ENCODE results near the gene NEURL1B. TPM values are rescaled to one million over a fixed set of nuclear protein-coding genes. Genes with fewer than 3 reads are reported as not detected.
A peak's percentile ranks its signal among the peaks of the same experiment; 100 is the strongest.

NEURL1B gene
- total RNA-seq, 4 donors from 2014 or later = 33.6 to 98.8 (median 93.2) TPM

DNA sequence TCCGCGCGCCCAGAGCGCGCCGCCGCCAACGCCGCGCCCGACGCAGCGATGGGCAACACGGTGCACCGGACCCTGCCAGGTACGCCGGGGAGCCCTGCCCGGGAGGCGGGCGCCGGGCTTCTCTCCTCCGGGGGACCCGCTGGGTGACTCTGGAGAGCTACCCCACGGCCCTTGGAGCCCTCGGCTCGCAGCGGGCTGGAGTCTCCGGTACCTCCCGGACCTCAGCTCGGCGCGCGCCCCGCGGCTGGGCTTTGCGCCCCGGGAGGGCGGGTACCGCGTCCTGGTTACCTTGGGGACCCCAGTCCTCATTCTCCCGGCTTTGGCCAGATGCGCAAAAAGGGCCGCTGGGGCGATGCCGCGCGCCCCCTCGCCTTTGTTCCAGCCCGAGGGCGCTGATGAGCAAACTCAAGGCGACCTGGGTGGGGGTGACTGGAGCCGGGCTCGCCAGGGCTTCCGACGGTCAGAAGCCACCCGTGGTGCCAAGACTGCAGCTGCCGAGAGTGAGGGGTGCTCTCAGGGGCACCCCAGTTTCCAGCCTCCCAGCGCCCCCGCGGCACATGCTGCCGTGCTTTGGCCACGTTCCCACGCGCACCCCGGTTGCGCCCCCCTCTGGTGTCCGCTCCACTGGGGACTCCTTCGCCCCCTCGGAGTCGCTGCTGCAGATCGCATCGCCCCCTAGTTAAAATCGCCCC is 442 bp downstream of the NEURL1B start:
- no peaks in the 10 kb centered on the region for H3K9me3 ChIP-seq
- H3K27ac ChIP-seq = peak overlapping the region; percentile 87 to 99 (median 93)
- peak overlapping the region; percentile 64 to 95 (median 84) for H3K4me3 ChIP-seq
- H3K36me3 ChIP-seq = no peaks in the 10 kb centered on the region
- WGBS, 2 donors = 1 to 2% methylated on average over 41 to 50 of the region's 73 CpGs
- no peaks in the 10 kb centered on the region for H3K27me3 ChIP-seq
- peaks cover 0 to 63% (median 28%) of the 10 kb centered on the region in 4 donors for H3K4me1 ChIP-seq
- no peak for DNase-seq (ENCODE audit: low spot score in 2 of 2)
- TF ChIP-seq EP300 (IDR thresholded peaks at IDR 0.05) = no peak
- TF ChIP-seq, protein P1, sequence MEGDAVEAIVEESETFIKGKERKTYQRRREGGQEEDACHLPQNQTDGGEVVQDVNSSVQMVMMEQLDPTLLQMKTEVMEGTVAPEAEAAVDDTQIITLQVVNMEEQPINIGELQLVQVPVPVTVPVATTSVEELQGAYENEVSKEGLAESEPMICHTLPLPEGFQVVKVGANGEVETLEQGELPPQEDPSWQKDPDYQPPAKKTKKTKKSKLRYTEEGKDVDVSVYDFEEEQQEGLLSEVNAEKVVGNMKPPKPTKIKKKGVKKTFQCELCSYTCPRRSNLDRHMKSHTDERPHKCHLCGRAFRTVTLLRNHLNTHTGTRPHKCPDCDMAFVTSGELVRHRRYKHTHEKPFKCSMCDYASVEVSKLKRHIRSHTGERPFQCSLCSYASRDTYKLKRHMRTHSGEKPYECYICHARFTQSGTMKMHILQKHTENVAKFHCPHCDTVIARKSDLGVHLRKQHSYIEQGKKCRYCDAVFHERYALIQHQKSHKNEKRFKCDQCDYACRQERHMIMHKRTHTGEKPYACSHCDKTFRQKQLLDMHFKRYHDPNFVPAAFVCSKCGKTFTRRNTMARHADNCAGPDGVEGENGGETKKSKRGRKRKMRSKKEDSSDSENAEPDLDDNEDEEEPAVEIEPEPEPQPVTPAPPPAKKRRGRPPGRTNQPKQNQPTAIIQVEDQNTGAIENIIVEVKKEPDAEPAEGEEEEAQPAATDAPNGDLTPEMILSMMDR (IDR thresholded peaks at IDR 0.05) = peak in 3 of 5 experiments; percentile 18 to 25 (median 18)
- TF ChIP-seq POLR2A (IDR thresholded peaks at IDR 0.05) = no peak

DNA sequence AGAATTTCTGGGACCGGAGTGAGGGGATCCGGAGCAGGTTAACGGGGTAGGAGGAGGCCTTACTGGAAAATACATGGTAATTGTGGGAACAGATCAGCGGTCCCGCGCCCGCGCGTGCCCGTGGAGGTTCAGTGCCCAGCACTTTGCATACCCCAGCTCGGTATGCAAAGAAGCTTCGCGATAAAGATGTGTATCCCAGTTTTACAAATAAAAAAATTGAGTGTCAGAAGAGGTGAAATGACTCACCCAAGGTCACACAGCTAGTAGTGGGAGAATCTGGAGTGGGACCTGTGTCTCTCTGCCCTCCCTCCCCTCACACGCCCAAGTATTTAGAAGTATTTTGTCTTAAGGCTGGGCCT is 967 bp downstream of the NEURL1B start:
- TF ChIP-seq POLR2A (IDR thresholded peaks at IDR 0.05) = no peak
- peak in 1 of 2 donors; percentile 27 for TF ChIP-seq EP300 (IDR thresholded peaks at IDR 0.05)
- TF ChIP-seq, protein P1 (IDR thresholded peaks at IDR 0.05) = peak in 1 of 5 experiments; percentile 1
- Histone ChIP-seq H3K4me1 (peaks cover 0 to 64% (median 30%) of the 10 kb centered on the region in 4 donors), H3K27ac (peak overlapping the region; percentile 87 to 99 (median 93)), H3K27me3 (no peaks in the 10 kb centered on the region), H3K9me3 (no peaks in the 10 kb centered on the region), H3K4me3 (peak overlapping the region; percentile 64 to 95 (median 84)), H3K36me3 (no peaks in the 10 kb centered on the region)
- DNase-seq (ENCODE audit: low spot score in 2 of 2) = no peak
- WGBS, 2 donors = 9 to 14% methylated on average over 14 of the region's 14 CpGs

GRCh38 chr5:172642486-172642885 is 1.4 kb downstream of the NEURL1B start:
- H3K27me3 ChIP-seq = no peaks in the 10 kb centered on the region
- H3K27ac ChIP-seq = peak overlapping the region; percentile 87 to 99 (median 93)
- H3K9me3 ChIP-seq = no peaks in the 10 kb centered on the region
- 25 to 29% methylated on average over 4 of the region's 4 CpGs for WGBS, 2 donors
- peaks cover 0 to 65% (median 30%) of the 10 kb centered on the region in 4 donors for H3K4me1 ChIP-seq
- peak overlapping the region; percentile 64 to 95 (median 84) for H3K4me3 ChIP-seq
- no peaks in the 10 kb centered on the region for H3K36me3 ChIP-seq
- no peak for DNase-seq (ENCODE audit: low spot score in 2 of 2)
- TF ChIP-seq, protein P1 (IDR thresholded peaks at IDR 0.05) = no peak
- TF ChIP-seq EP300 (IDR thresholded peaks at IDR 0.05) (no peak), POLR2A (IDR thresholded peaks at IDR 0.05) (no peak)

- Histone ChIP-seq H3K36me3 (no peaks in the 10 kb centered on the region), H3K9me3 (no peaks in the 10 kb centered on the region), H3K4me3 (peak overlapping the region; percentile 64 to 95 (median 84)), H3K4me1 (peaks cover 0 to 72% (median 30%) of the 10 kb centered on the region in 4 donors), H3K27me3 (no peaks in the 10 kb centered on the region), H3K27ac (peak overlapping the region; percentile 87 to 99 (median 93))
- WGBS, 2 donors = 26 to 29% methylated on average over 16 of the region's 16 CpGs
- DNase-seq (ENCODE audit: low spot score in 2 of 2) = no peak
- TF ChIP-seq, protein P1 (IDR thresholded peaks at IDR 0.05) = no peak
- no peak for TF ChIP-seq EP300 (IDR thresholded peaks at IDR 0.05)
- TF ChIP-seq POLR2A (IDR thresholded peaks at IDR 0.05) = no peak
Observed at GRCh38 chr5:172642926-172643871, 2.1 kb downstream of the NEURL1B start.

Data from tibial nerve (tissue), 4 donors.